ENCODE results near the gene ART4.

ART4 gene

GRCh38 chr12:14810167-14810952 lies 33.0 kb downstream of the ART4 start:
- Histone ChIP-seq H3K4me1 (ENCODE audit: control insufficient read depth, insufficient read depth, low read length) (no peaks in the 10 kb centered on the region; the same call in 1 of the 2 replicates), H3K27ac (ENCODE audit: extremely low read depth, low read depth, low read length) (no peak overlapping the region), H3K36me3 (ENCODE audit: control insufficient read depth in 2 of 2, insufficient read depth in 1 of 2, low read length in 2 of 2) (no peaks in the 10 kb centered on the region), H3K9me3 (ENCODE audit: control insufficient read depth, insufficient read depth, low read depth, low read length) (no peaks in the 10 kb centered on the region), H3K4me3 (ENCODE audit: low read depth, low read length) (no peak overlapping the region)
- CTCF ChIA-PET, result interaction anchor here (0.6 to 2.7 kb wide), 13 partner anchors 11 to 413 kb away, joined by 3 to 10 read pairs (median 3); no protein-coding TSS in a partner anchor
- POLR2A ChIA-PET, result no interaction called here
- TF ChIP-seq, protein P1, sequence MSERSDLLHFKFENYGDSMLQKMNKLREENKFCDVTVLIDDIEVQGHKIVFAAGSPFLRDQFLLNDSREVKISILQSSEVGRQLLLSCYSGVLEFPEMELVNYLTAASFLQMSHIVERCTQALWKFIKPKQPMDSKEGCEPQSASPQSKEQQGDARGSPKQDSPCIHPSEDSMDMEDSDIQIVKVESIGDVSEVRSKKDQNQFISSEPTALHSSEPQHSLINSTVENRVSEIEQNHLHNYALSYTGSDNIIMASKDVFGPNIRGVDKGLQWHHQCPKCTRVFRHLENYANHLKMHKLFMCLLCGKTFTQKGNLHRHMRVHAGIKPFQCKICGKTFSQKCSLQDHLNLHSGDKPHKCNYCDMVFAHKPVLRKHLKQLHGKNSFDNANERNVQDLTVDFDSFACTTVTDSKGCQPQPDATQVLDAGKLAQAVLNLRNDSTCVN (tag by site-specific recombination; optimal IDR thresholded peaks at IDR 0.05), result no peak
- no peak for TF ChIP-seq ZNF544 (tag by site-specific recombination; IDR thresholded peaks at IDR 0.05)
- TF ChIP-seq PRDM4 (tag by site-specific recombination; IDR thresholded peaks at IDR 0.05), result no peak
- no peak for TF ChIP-seq ZNF548 (tag by site-specific recombination; IDR thresholded peaks at IDR 0.05)
- TF ChIP-seq REPIN1 (tag by site-specific recombination; IDR thresholded peaks at IDR 0.05; ENCODE audit: low read depth), result no peak
- no peak for TF ChIP-seq ZNF146 (tag by site-specific recombination; IDR thresholded peaks at IDR 0.05)
- no peak for TF ChIP-seq ZNF558 (tag by site-specific recombination; IDR thresholded peaks at IDR 0.05)
- no peak for TF ChIP-seq ZNF692 (tag by site-specific recombination; IDR thresholded peaks at IDR 0.05)
- no peak for TF ChIP-seq ZNF792 (tag by site-specific recombination; IDR thresholded peaks at IDR 0.05)
- no peak for TF ChIP-seq MYNN (tag by site-specific recombination; IDR thresholded peaks at IDR 0.05; ENCODE audit: borderline replicate concordance)
- TF ChIP-seq SP2 (tag by site-specific recombination; IDR thresholded peaks at IDR 0.05), result no peak
- TF ChIP-seq TCF7L2 (IDR thresholded peaks at IDR 0.05; ENCODE audit: borderline replicate concordance, low read depth, low read length), result no peak

DNA sequence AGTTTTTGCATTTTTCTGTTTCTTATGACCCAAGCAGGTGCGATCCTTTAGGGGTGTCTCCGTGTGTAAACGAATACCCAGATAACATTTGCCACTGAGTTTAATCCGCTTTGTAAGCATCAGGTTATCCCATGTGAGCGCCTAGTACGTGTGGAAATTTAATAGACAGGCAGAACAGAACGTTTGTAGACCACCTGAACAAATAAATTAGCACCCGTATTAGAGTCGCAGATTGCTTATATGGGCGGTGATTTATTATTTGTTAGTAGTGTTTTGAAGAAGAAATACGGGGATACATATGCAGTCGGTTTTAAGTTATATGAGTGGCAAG lies 39.5 kb downstream of the ART4 start:
- POLR2A ChIA-PET, result interaction anchor here (0.7 to 3.0 kb wide), 10 partner anchors 9 to 546 kb away, joined by 3 to 32 read pairs (median 4); partner anchors contain the start of gene SMCO3

More for the DNA sequence above, 39.5 kb downstream of the ART4 start:
- peaks cover 2% of the 10 kb centered on the region; the same call in 1 of the 2 replicates for H3K4me1 ChIP-seq (ENCODE audit: control insufficient read depth, insufficient read depth, low read length)
- TF ChIP-seq ZNF391 (tag by site-specific recombination; IDR thresholded peaks at IDR 0.05; ENCODE audit: borderline replicate concordance, low read depth), result 0 out of 2 replicates have a peak, but pooled peaks have one; percentile 28
- peak; percentile 93 for TF ChIP-seq ZNF600 (tag by site-specific recombination; IDR thresholded peaks at IDR 0.05)
- TF ChIP-seq ZNF239 (tag by site-specific recombination; IDR thresholded peaks at IDR 0.05), result no peak
- TF ChIP-seq ZNF660 (tag by site-specific recombination; IDR thresholded peaks at IDR 0.05), result peak; percentile 59; the same call in 1 of the 2 replicates
- peak; percentile 68; the same call in 1 of the 2 replicates for TF ChIP-seq ZNF561 (tag by site-specific recombination; IDR thresholded peaks at IDR 0.05; ENCODE audit: borderline replicate concordance)
- peak; percentile 23; the same call in 1 of the 2 replicates for TF ChIP-seq ZNF394 (tag by site-specific recombination; IDR thresholded peaks at IDR 0.05; ENCODE audit: borderline replicate concordance)
- TF ChIP-seq ZNF501 (tag by site-specific recombination; IDR thresholded peaks at IDR 0.05), result peak; percentile 58; the same call in 1 of the 2 replicates
- TF ChIP-seq ZNF621 (tag by site-specific recombination; IDR thresholded peaks at IDR 0.05), result no peak
- peak; percentile 47; the same call in 1 of the 2 replicates for TF ChIP-seq SCRT1 (tag by site-specific recombination; IDR thresholded peaks at IDR 0.05; ENCODE audit: borderline replicate concordance)
- no peak for TF ChIP-seq ZNF133 (tag by site-specific recombination; IDR thresholded peaks at IDR 0.05)
- peak; percentile 98 for TF ChIP-seq ZSCAN16 (tag by site-specific recombination; IDR thresholded peaks at IDR 0.05)
- TF ChIP-seq SCRT2 (tag by site-specific recombination; IDR thresholded peaks at IDR 0.05), result peak; percentile 77
- TF ChIP-seq ZNF335 (tag by site-specific recombination; conservative IDR thresholded peaks at IDR 0.05), result peak; percentile 68
- 0 out of 2 replicates have a peak, but pooled peaks have one; percentile 23 for TF ChIP-seq ZFP37 (tag by site-specific recombination; IDR thresholded peaks at IDR 0.05)
- TF ChIP-seq ZNF10 (tag by site-specific recombination; IDR thresholded peaks at IDR 0.05), result peak; percentile 32; the same call in 1 of the 2 replicates
- TF ChIP-seq ZNF792 (tag by site-specific recombination; IDR thresholded peaks at IDR 0.05), result no peak
- peak overlapping the region; percentile 51 for H3K4me3 ChIP-seq (ENCODE audit: low read depth, low read length)
- CTCF ChIA-PET, result interaction anchor here (1.6 to 1.7 kb wide), 2 partner anchors 34 to 44 kb away, joined by 5 to 8 read pairs; no protein-coding TSS in a partner anchor
- H3K9me3 ChIP-seq (ENCODE audit: control insufficient read depth, insufficient read depth, low read depth, low read length), result no peaks in the 10 kb centered on the region
- peaks cover 13 to 17% of the 10 kb centered on the region in 2 experiments; a peak in 2 of 3 replicates for H3K36me3 ChIP-seq (ENCODE audit: control insufficient read depth in 2 of 2, insufficient read depth in 1 of 2, low read length in 2 of 2)
- H3K27ac ChIP-seq (ENCODE audit: extremely low read depth, low read depth, low read length), result peak overlapping the region; percentile 56
